ENCODE measurements around the gene SLC24A3. TPM values are rescaled to one million over a fixed set of nuclear protein-coding genes. Genes with fewer than 3 reads are reported as not detected.

The SLC24A3 gene
- total RNA-seq, 1 donor from 2014 or later = 0.21 TPM

DNA sequence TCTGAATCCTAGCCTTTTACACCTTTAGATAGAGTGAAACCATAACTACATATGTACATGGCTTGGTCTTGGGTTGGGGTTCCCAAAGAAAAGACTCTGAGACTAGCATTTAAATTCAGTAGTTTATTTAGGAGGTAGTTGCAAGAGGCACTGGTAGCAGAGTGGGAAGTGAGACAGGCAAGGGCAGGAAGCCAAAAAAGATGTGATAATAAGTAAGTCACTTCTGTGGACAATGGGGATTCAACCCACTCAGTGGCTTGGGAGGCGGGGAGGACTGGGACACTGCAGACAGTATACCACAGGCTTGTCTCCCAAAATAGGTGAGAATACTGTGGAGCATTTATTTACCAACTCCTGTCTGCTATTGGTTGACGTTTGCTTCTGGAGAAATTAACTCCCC, 131.9 kb downstream of the SLC24A3 start:
- Histone ChIP-seq H3K4me1 (no peaks in the 10 kb centered on the region), H3K27ac (no peak overlapping the region), H3K9ac (no peak overlapping the region), H3K4me3 (no peak overlapping the region), H3F3A (ENCODE audit: low read depth) (no peaks in the 10 kb centered on the region), H3K79me2 (ENCODE audit: low read depth) (no peaks in the 10 kb centered on the region), H3K4me2 (no peak overlapping the region), H4K20me1 (ENCODE audit: low read depth) (no peaks in the 10 kb centered on the region), H3K27me3 (no peaks in the 10 kb centered on the region), H2AFZ (replicated peaks) (no peak overlapping the region), H3K36me3 (no peaks in the 10 kb centered on the region), H3K9me3 (ENCODE audit: low read depth) (no peaks in the 10 kb centered on the region)
- H3K4me1 Mint-ChIP-seq = no peaks in the 10 kb centered on the region
- no peaks in the 10 kb centered on the region for H3K9me3 Mint-ChIP-seq
- H3K27me3 Mint-ChIP-seq (ENCODE audit: insufficient read depth, low read depth) = no peaks in the 10 kb centered on the region
- no peak overlapping the region for H3K4me3 Mint-ChIP-seq
- H3K27ac Mint-ChIP-seq = no peak overlapping the region
- H3K36me3 Mint-ChIP-seq = no peaks in the 10 kb centered on the region
- no peak for DNase-seq (ENCODE audit: low spot score)
- TF ChIP-seq EZH2 (IDR thresholded peaks at IDR 0.05) (no peak), EZH2phosphoT487 (IDR thresholded peaks at IDR 0.05) (no peak)
- TF ChIP-seq, protein P1, sequence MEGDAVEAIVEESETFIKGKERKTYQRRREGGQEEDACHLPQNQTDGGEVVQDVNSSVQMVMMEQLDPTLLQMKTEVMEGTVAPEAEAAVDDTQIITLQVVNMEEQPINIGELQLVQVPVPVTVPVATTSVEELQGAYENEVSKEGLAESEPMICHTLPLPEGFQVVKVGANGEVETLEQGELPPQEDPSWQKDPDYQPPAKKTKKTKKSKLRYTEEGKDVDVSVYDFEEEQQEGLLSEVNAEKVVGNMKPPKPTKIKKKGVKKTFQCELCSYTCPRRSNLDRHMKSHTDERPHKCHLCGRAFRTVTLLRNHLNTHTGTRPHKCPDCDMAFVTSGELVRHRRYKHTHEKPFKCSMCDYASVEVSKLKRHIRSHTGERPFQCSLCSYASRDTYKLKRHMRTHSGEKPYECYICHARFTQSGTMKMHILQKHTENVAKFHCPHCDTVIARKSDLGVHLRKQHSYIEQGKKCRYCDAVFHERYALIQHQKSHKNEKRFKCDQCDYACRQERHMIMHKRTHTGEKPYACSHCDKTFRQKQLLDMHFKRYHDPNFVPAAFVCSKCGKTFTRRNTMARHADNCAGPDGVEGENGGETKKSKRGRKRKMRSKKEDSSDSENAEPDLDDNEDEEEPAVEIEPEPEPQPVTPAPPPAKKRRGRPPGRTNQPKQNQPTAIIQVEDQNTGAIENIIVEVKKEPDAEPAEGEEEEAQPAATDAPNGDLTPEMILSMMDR (IDR thresholded peaks at IDR 0.05) = no peak

DNA sequence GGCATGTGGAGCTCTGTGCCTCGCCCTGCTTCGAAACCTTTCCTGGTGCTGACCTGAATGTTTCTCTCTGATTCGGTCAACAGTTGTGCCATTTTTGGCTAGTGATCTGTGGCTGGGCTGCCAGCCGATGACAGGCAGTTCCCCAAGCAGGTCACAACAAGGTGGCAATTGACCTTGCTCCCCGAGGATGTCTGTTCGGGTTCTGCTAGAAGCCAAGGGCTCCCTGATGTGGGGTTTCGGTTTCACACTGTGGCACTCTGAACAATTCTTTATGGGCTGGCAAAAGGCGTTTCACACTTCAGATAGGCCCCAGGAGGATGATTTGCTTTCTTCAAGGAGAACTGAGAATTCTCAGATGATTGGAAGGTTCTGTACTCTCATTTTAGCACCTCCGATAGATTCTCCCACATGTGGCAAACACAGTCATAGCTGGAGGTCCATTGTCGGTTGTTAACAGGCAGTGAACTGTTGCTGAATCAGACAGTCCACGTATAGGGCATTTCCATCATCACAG, 135.6 kb downstream of the SLC24A3 start:
- TF ChIP-seq EZH2phosphoT487 (IDR thresholded peaks at IDR 0.05) = no peak
- TF ChIP-seq EZH2 (IDR thresholded peaks at IDR 0.05) = no peak
- TF ChIP-seq, protein P1 (IDR thresholded peaks at IDR 0.05) = no peak
- Histone ChIP-seq H3K4me3 (no peak overlapping the region), H3K36me3 (no peaks in the 10 kb centered on the region), H4K20me1 (ENCODE audit: low read depth) (no peaks in the 10 kb centered on the region), H3K4me1 (no peaks in the 10 kb centered on the region), H2AFZ (replicated peaks) (no peak overlapping the region), H3K27me3 (no peaks in the 10 kb centered on the region), H3F3A (ENCODE audit: low read depth) (no peaks in the 10 kb centered on the region), H3K9ac (no peak overlapping the region), H3K9me3 (ENCODE audit: low read depth) (no peaks in the 10 kb centered on the region), H3K4me2 (no peak overlapping the region), H3K27ac (no peak overlapping the region), H3K79me2 (ENCODE audit: low read depth) (no peaks in the 10 kb centered on the region)
- H3K4me3 Mint-ChIP-seq = no peak overlapping the region
- H3K4me1 Mint-ChIP-seq = no peaks in the 10 kb centered on the region
- H3K36me3 Mint-ChIP-seq = no peaks in the 10 kb centered on the region
- no peak overlapping the region for H3K27ac Mint-ChIP-seq
- H3K9me3 Mint-ChIP-seq = no peaks in the 10 kb centered on the region
- DNase-seq (ENCODE audit: low spot score) = no peak
- H3K27me3 Mint-ChIP-seq (ENCODE audit: insufficient read depth, low read depth) = no peaks in the 10 kb centered on the region

DNA sequence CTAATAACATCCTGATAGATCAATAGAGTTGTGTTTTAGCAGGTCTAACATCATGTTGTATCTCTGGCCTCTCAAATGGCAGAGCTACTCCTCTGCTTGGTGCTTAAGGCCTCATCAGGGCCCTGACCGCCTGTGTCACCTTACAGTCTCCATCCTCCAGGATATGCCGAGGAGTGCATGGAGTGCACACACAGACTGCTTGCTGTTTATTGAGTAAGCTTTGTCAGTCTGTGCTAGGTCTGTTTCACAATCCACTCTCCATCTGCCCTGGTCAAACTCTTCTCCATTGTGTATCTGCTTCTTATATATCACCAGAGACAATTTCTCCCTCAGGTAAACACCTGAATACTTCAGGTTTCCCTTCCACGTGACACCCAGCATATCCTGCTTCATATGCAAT, 136.1 kb downstream of the SLC24A3 start:
- no peaks in the 10 kb centered on the region for H3K36me3 Mint-ChIP-seq
- H3K4me3 ChIP-seq = no peak overlapping the region
- no peaks in the 10 kb centered on the region for H3K79me2 ChIP-seq (ENCODE audit: low read depth)
- no peaks in the 10 kb centered on the region for H3K27me3 ChIP-seq
- H3K27ac Mint-ChIP-seq = no peak overlapping the region
- no peaks in the 10 kb centered on the region for H4K20me1 ChIP-seq (ENCODE audit: low read depth)
- H3K9me3 Mint-ChIP-seq = no peaks in the 10 kb centered on the region
- H3K4me1 Mint-ChIP-seq = no peaks in the 10 kb centered on the region
- H3K4me3 Mint-ChIP-seq = no peak overlapping the region
- no peaks in the 10 kb centered on the region for H3K4me1 ChIP-seq
- H3K27ac ChIP-seq = no peak overlapping the region
- no peak overlapping the region for H2AFZ ChIP-seq (replicated peaks)
- no peak for TF ChIP-seq EZH2 (IDR thresholded peaks at IDR 0.05)
- no peak for TF ChIP-seq EZH2phosphoT487 (IDR thresholded peaks at IDR 0.05)
- TF ChIP-seq, protein P1 (IDR thresholded peaks at IDR 0.05) = no peak
- DNase-seq (ENCODE audit: low spot score) = no peak
- H3K9ac ChIP-seq = no peak overlapping the region
- no peaks in the 10 kb centered on the region for H3K36me3 ChIP-seq
- no peaks in the 10 kb centered on the region for H3F3A ChIP-seq (ENCODE audit: low read depth)
- H3K27me3 Mint-ChIP-seq (ENCODE audit: insufficient read depth, low read depth) = no peaks in the 10 kb centered on the region
- H3K4me2 ChIP-seq = no peak overlapping the region
- H3K9me3 ChIP-seq (ENCODE audit: low read depth) = no peaks in the 10 kb centered on the region
